ENCODE data around the gene MAT2A. TPM values are rescaled to one million over a fixed set of nuclear protein-coding genes. Genes with fewer than 3 reads are reported as not detected.

The MAT2A gene
- total and polyA plus RNA-seq, 2 of the 8 experiments (the other 6 are each of a cell fraction or from before 2014, with no cell fraction given), result 255 to 307 TPM

- TF ChIP-seq, protein P1, sequence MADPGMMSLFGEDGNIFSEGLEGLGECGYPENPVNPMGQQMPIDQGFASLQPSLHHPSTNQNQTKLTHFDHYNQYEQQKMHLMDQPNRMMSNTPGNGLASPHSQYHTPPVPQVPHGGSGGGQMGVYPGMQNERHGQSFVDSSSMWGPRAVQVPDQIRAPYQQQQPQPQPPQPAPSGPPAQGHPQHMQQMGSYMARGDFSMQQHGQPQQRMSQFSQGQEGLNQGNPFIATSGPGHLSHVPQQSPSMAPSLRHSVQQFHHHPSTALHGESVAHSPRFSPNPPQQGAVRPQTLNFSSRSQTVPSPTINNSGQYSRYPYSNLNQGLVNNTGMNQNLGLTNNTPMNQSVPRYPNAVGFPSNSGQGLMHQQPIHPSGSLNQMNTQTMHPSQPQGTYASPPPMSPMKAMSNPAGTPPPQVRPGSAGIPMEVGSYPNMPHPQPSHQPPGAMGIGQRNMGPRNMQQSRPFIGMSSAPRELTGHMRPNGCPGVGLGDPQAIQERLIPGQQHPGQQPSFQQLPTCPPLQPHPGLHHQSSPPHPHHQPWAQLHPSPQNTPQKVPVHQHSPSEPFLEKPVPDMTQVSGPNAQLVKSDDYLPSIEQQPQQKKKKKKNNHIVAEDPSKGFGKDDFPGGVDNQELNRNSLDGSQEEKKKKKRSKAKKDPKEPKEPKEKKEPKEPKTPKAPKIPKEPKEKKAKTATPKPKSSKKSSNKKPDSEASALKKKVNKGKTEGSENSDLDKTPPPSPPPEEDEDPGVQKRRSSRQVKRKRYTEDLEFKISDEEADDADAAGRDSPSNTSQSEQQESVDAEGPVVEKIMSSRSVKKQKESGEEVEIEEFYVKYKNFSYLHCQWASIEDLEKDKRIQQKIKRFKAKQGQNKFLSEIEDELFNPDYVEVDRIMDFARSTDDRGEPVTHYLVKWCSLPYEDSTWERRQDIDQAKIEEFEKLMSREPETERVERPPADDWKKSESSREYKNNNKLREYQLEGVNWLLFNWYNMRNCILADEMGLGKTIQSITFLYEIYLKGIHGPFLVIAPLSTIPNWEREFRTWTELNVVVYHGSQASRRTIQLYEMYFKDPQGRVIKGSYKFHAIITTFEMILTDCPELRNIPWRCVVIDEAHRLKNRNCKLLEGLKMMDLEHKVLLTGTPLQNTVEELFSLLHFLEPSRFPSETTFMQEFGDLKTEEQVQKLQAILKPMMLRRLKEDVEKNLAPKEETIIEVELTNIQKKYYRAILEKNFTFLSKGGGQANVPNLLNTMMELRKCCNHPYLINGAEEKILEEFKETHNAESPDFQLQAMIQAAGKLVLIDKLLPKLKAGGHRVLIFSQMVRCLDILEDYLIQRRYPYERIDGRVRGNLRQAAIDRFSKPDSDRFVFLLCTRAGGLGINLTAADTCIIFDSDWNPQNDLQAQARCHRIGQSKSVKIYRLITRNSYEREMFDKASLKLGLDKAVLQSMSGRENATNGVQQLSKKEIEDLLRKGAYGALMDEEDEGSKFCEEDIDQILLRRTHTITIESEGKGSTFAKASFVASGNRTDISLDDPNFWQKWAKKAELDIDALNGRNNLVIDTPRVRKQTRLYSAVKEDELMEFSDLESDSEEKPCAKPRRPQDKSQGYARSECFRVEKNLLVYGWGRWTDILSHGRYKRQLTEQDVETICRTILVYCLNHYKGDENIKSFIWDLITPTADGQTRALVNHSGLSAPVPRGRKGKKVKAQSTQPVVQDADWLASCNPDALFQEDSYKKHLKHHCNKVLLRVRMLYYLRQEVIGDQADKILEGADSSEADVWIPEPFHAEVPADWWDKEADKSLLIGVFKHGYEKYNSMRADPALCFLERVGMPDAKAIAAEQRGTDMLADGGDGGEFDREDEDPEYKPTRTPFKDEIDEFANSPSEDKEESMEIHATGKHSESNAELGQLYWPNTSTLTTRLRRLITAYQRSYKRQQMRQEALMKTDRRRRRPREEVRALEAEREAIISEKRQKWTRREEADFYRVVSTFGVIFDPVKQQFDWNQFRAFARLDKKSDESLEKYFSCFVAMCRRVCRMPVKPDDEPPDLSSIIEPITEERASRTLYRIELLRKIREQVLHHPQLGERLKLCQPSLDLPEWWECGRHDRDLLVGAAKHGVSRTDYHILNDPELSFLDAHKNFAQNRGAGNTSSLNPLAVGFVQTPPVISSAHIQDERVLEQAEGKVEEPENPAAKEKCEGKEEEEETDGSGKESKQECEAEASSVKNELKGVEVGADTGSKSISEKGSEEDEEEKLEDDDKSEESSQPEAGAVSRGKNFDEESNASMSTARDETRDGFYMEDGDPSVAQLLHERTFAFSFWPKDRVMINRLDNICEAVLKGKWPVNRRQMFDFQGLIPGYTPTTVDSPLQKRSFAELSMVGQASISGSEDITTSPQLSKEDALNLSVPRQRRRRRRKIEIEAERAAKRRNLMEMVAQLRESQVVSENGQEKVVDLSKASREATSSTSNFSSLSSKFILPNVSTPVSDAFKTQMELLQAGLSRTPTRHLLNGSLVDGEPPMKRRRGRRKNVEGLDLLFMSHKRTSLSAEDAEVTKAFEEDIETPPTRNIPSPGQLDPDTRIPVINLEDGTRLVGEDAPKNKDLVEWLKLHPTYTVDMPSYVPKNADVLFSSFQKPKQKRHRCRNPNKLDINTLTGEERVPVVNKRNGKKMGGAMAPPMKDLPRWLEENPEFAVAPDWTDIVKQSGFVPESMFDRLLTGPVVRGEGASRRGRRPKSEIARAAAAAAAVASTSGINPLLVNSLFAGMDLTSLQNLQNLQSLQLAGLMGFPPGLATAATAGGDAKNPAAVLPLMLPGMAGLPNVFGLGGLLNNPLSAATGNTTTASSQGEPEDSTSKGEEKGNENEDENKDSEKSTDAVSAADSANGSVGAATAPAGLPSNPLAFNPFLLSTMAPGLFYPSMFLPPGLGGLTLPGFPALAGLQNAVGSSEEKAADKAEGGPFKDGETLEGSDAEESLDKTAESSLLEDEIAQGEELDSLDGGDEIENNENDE (IDR thresholded peaks at IDR 0.05; ENCODE audit: insufficient replicate concordance, low read length), result no peak
- TF ChIP-seq PHF8 (conservative IDR thresholded peaks at IDR 0.05; ENCODE audit: low read depth, low read length), result no peak
- no peak for TF ChIP-seq SAP30 (IDR thresholded peaks at IDR 0.05; ENCODE audit: insufficient read depth, insufficient replicate concordance, low read length)
- TF ChIP-seq CHD2 (IDR thresholded peaks at IDR 0.05; ENCODE audit: low read length), result no peak
- TF ChIP-seq BRCA1 (IDR thresholded peaks at IDR 0.05; ENCODE audit: low read depth, low read length), result no peak
- TF ChIP-seq CEBPB (IDR thresholded peaks at IDR 0.05; ENCODE audit: low read depth, low read length), result no peak
- TF ChIP-seq SIN3A (conservative IDR thresholded peaks at IDR 0.05 in 1 of 2, IDR thresholded peaks at IDR 0.05 in 1 of 2; ENCODE audit: low read depth in 1 of 2, low read length in 2 of 2), result no peak
- TF ChIP-seq TCF12 (IDR thresholded peaks at IDR 0.05; ENCODE audit: low read depth, low read length), result no peak
- no peak for TF ChIP-seq USF2 (IDR thresholded peaks at IDR 0.05; ENCODE audit: low read length)
- TF ChIP-seq POLR2A (IDR thresholded peaks at IDR 0.05; ENCODE audit: control extremely low read depth in 1 of 2, low read depth in 2 of 2, low read length in 2 of 2), result no peak
- TF ChIP-seq TEAD4 (IDR thresholded peaks at IDR 0.05; ENCODE audit: low read depth, low read length), result no peak
- TF ChIP-seq HDAC6 (IDR thresholded peaks at IDR 0.05; ENCODE audit: low read depth, low read length), result no peak
Observed at GRCh38 chr2:85553184-85553583, 14.2 kb downstream of the MAT2A start (continued).

All from H1 (cell line).